Adrenal gland (tissue), 12 donors: Measurements from ENCODE around the gene IL3RA. TPM values are rescaled to one million over a fixed set of nuclear protein-coding genes. Genes with fewer than 3 reads are reported as not detected.

Experiments used
- DNase-seq, 7 donors: peaks; one replicate each; pipeline ENCODE4 v3.0.0-alpha.2; 2019 to 2020
- H3K27ac ChIP-seq, 5 donors: fragments of 200-600 bp; sonication (generic) in 4 of 5; 1 replicate in 3 of 5; 2 replicates in 2 of 5; pipeline versions ENCODE4 v1.5.1 to v1.8.0; 2016 to 2020; ENCODE audit warnings: mild to moderate bottlenecking in 1 of 5
- H3K27me3 ChIP-seq: fragments of 200-600 bp; 2 replicates; pipeline ENCODE4 v1.8.0; 2021
- H3K36me3 ChIP-seq, 2 donors: fragments of 200-600 bp; replicated peaks in 1 of 2; 1 replicate in 1 of 2; 2 replicates in 1 of 2; pipeline versions ENCODE4 v1.5.1 to v1.8.0; 2018 to 2022
- H3K4me1 ChIP-seq, 2 donors: fragments of 200-600 bp; replicated peaks in 1 of 2; 1 replicate in 1 of 2; 2 replicates in 1 of 2; pipeline versions ENCODE4 v1.5.1 to v1.8.0; 2018 to 2021
- H3K4me3 ChIP-seq, 4 donors: fragments of 200-600 bp; sonication (generic) in 3 of 4; one replicate each; pipeline ENCODE4 v1.5.1; 2016 to 2018
- H3K9me3 ChIP-seq, 3 donors: fragments of 200-600 bp; sonication (generic) in 1 of 3; replicated peaks in 1 of 3; 1 replicate in 2 of 3; 2 replicates in 1 of 3; pipeline versions ENCODE4 v1.5.1 to v1.8.0; 2016 to 2021
- CTCF ChIP-seq, 6 experiments: fragments of 450-650 bp in 4 of 6; fragments of 200-600 bp in 2 of 6; sonication (generic) in 1 of 6; IDR thresholded peaks; 1 replicate in 5 of 6; 2 replicates in 1 of 6; pipeline versions ENCODE4 v1.5.1 to v1.8.0; 2016 to 2021; ENCODE audit warnings: antibody characterized with exemption in 6 of 6, mild to moderate bottlenecking in 2 of 6, moderate library complexity in 1 of 6
- POLR2A ChIP-seq, 2 donors: fragments of 450-650 bp; IDR thresholded peaks; one replicate each; pipeline ENCODE4 v1.6.1; 2017; ENCODE audit warnings: antibody characterized with exemption in 2 of 2, mild to moderate bottlenecking in 2 of 2, moderate library complexity in 1 of 2
- WGBS, 4 donors: extraction: QIAGEN DNeasy Blood & Tissue Kit in 2 of 4; methylation state at CpG; one replicate each; pipeline versions ENCODE4 v1.1.5 to v1.1.7; 2013 to 2017; 5-methylcytosine and 5-hydroxymethylcytosine counted together
- intact Hi-C, 2 donors: fragments of 100-400 bp; cut with DNase I; formaldehyde crosslinking; loops; one replicate each; pipeline versions ENCODE4 v1.14.1 to v1.15.0; 2022 to 2023
- polyA plus RNA-seq, 3 donors: library from polyadenylated mRNA; stranded (reverse); fragments of 200-250 nt in 2 of 3; fragments of 350-450 nt in 1 of 3; fragmentation: Illumina TruSeq in 1 of 3; extraction: RNeasy Lipid Tissue Mini Kit (QIAGEN cat#74804) in 1 of 3; gene quantifications; one replicate each; pipeline ENCODE4 v1.2.3, GENCODE V29; 2013 to 2014
- total RNA-seq, 9 donors: library from RNA; depleted of rRNA in 4 of 9; stranded (reverse); fragments of >200 nt in 4 of 9; fragments of 120-200 nt in 1 of 9; fragmentation: NEBNext Ultra II Directional in 1 of 9; extraction: Animal tissue kit (Norgen Biotek cat#: 25700) in 1 of 9; gene quantifications; one replicate each; pipeline versions ENCODE4 v1.1.0 to v1.2.4, GENCODE V29; 2013 to 2023
- donor health status: healthy with polysubstance abuse.
- donor health status: Bipolar disorder and iron deficiency.
- donor health status: DM: yes; HTN: yes; CAD: no.
- donor health status: DM: no; HTN: no; CAD: no.
- donor health status: DM: no; HTN: no; CAD: no.
- donor health status: DM: yes; HTN: yes; CAD: no.

IL3RA gene
- total and polyA plus RNA-seq, 12 donors = 1.4 to 7.4 (median 3.1) TPM

GRCh38 chrX:1387141-1387776 lies 50.7 kb downstream of the IL3RA start:
- peak in 3 of 7 donors; percentile 15 to 53 (median 17) for DNase-seq

GRCh38 chrX:1388651-1389050 lies 52.1 kb downstream of the IL3RA start:
- Histone ChIP-seq H3K4me3 (no peak overlapping the region), H3K36me3 (peaks cover 0 to 72% of the 10 kb centered on the region in 2 donors), H3K27me3 (no peaks in the 10 kb centered on the region), H3K9me3 (no peaks in the 10 kb centered on the region), H3K4me1 (peaks cover 14 to 16% of the 10 kb centered on the region in 2 donors), H3K27ac (no peak overlapping the region)
- no peak for TF ChIP-seq POLR2A (IDR thresholded peaks at IDR 0.05)
- TF ChIP-seq CTCF (IDR thresholded peaks at IDR 0.05) = no peak
- intact Hi-C loops = no loop called here
- WGBS, 4 donors = 70 to 82% (median 76%) methylated on average over 4 of the region's 4 CpGs
- DNase-seq = peak in 2 of 7 donors; percentile 8 to 11

More at GRCh38 chrX:1387141-1387776, 50.7 kb downstream of the IL3RA start:
- intact Hi-C loops = no loop called here
- no peak overlapping the region for H3K4me3 ChIP-seq
- H3K27me3 ChIP-seq = no peaks in the 10 kb centered on the region
- 87 to 91% (median 90%) methylated on average over 11 to 43 of the region's 43 CpGs for WGBS, 4 donors
- peaks cover 0 to 74% of the 10 kb centered on the region in 2 donors for H3K36me3 ChIP-seq
- H3K9me3 ChIP-seq = no peaks in the 10 kb centered on the region
- no peak overlapping the region for H3K27ac ChIP-seq
- no peak for TF ChIP-seq CTCF (IDR thresholded peaks at IDR 0.05)
- no peak for TF ChIP-seq POLR2A (IDR thresholded peaks at IDR 0.05)
- peaks cover 14 to 16% of the 10 kb centered on the region in 2 donors for H3K4me1 ChIP-seq

- Histone ChIP-seq H3K4me3 (no peak overlapping the region), H3K4me1 (peaks cover 14 to 16% of the 10 kb centered on the region in 2 donors), H3K36me3 (peaks cover 0 to 65% of the 10 kb centered on the region in 2 donors), H3K27ac (no peak overlapping the region), H3K9me3 (no peaks in the 10 kb centered on the region), H3K27me3 (no peaks in the 10 kb centered on the region)
- intact Hi-C loops = no loop called here
- 85 to 88% (median 86%) methylated on average over 11 to 51 of the region's 51 CpGs for WGBS, 4 donors
- DNase-seq = peak in 6 of 7 donors; percentile 4 to 58 (median 19)
- no peak for TF ChIP-seq POLR2A (IDR thresholded peaks at IDR 0.05)
- TF ChIP-seq CTCF (IDR thresholded peaks at IDR 0.05) = no peak
These were observed 52.8 kb downstream of the IL3RA start for GRCh38 chrX:1389181-1389992.

GRCh38 chrX:1389993-1390285 lies 53.4 kb downstream of the IL3RA start:
- no peak overlapping the region for H3K4me3 ChIP-seq
- no peak overlapping the region for H3K27ac ChIP-seq
- H3K27me3 ChIP-seq = no peaks in the 10 kb centered on the region
- intact Hi-C loops = loop anchor here (10.0 kb wide), 2 partner anchors 55 to 65 kb away; no protein-coding TSS in a partner anchor
- TF ChIP-seq CTCF (IDR thresholded peaks at IDR 0.05) (no peak), POLR2A (IDR thresholded peaks at IDR 0.05) (no peak)
- peak in 4 of 7 donors; percentile 11 to 53 (median 16) for DNase-seq
- H3K9me3 ChIP-seq = no peaks in the 10 kb centered on the region
- H3K4me1 ChIP-seq = peaks cover 14 to 16% of the 10 kb centered on the region in 2 donors
- H3K36me3 ChIP-seq = peaks cover 0 to 60% of the 10 kb centered on the region in 2 donors
- WGBS, 4 donors = 79 to 88% (median 85%) methylated on average over 10 of the region's 10 CpGs
